Hematopoietic multipotent progenitor cell treated with erythropoietin and hydrocortisone succinate and interleukin-3 and kit ligand, for 17 days (in vitro differentiated cells): ENCODE measurements around the gene SLC35G4.
"Not testable (repeated sequence)": the region's sequence is repeated elsewhere in the genome, so short reads cannot be mapped to it uniquely, and the experiment has no call there.

Experiments used
- DNase-seq: peaks from one replicate; pipeline ENCODE4 v3.0.0-alpha.2; 2015; ENCODE audit warnings: low spot score

SLC35G4 gene

DNA sequence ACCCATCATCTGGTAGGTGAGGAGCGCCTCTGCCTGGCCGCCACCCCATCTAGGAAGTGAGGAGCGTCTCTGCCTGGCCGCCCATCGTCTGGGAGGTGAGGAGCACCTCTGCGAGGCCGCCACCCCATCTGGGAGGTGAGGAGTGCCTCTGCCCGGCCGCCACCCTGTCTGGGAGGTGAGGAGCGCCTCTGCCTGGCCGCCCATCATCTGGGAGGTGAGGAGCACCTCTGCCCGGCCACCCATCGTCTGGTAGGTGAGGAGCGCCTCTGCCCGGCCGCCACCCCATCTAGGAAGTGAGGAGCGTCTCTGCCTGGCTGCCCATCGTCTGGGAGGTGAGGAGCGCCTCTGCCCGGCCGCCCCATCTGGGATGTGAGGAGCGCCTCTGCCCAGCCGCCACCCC, 4.2 kb downstream of the SLC35G4 start:
- DNase-seq = not testable (repeated sequence)

DNA sequence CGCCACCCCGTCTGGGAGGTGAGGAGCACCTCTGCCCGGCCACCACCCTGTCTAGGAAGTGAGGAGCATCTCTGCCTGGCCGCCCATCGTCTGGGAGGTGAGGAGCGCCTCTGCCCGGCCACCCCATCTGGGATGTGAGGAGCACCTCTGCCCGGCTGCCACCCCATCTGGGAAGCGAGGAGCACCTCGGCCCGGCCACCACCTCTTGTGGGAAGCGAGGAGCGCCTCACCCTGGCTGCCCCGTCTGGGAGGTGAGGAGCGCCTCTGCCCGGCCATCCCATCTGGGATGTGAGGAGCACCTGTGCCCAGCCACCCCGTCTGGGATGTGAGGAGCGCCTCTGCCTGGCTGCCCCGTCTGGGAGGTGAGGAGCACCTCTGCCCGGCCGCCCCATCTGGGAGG, 4.6 kb downstream of the SLC35G4 start:
- DNase-seq = not testable (repeated sequence)

DNA sequence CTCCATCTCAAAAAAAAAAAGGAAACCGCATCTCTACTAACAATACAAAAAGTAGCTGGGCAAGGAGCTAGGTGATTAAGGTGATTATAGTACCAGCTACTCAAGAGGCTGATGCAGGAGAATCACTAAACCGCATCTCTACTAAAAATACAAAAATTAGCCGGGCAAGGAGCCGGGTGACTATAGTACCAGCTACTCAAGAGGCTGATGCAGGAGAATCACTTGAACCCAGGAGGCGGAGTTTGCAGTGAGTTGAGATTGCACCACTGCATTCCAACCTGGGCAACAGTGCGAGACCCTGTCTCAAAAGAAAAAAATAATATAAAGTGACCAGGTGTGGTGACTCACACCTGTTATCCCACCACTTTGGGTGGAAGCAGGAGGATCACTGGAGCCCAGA, 5.6 kb downstream of the SLC35G4 start:
- not testable (repeated sequence) for DNase-seq

DNA sequence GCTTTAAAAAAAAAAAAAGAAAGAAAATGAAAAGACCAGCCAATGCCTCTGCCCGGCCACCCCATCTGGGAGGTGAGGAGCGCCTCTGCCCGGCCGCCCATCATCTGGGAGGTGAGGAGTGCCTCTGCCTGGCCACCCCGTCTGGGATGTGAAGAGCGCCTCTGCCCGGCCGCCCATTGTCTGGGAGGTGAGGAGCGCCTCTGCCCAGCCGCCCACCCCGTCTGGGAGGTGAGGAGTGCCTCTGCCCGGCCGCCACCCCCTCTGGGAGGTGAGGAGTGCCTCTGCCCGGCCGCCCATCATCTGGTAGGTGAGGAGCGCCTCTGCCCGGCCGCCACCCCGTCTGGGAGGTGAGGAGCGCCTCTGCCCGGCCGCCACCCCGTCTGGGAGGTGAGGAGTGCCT, 37.9 kb downstream of the SLC35G4 start:
- DNase-seq = not testable (repeated sequence)

DNA sequence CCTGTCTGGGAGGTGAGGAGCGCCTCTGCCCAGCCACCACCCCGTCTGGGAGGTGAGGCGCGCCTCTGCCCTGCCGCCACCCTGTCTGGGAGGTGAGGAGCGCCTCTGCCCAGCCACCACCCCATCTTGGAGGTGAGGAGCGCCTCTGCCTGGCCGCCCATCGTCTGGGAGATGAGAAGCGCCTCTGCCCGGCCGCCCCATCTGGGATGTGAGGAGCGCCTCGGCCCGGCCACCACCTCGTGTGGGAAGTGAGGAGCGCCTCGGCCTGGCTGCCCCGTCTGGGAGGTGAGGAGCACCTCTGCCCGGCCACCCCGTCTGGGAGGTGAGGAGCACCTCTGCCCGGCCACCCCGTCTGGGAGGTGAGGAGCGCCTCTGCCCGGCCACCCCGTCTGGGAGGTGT, 38.4 kb downstream of the SLC35G4 start:
- DNase-seq = not testable (repeated sequence)

DNA sequence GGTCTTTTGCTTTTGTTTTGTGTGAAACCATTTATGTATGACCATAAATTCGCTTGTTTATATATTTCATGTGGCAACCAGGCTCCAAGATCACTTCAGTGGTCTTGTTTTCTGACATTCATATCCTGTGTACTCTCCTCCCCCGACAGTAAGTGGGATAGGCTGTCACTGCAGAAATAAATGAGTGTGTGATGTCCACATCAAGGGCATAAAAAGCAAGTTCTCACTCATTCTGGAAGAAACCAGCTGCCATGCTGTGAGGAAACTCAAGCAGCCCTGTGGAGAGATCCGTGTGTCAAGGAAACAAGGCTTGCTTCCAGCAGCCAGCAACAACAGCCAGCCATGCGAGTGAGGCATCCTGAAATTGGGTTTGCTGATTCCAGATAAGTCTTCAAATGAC, 40.4 kb downstream of the SLC35G4 start:
- DNase-seq = no peak

DNA sequence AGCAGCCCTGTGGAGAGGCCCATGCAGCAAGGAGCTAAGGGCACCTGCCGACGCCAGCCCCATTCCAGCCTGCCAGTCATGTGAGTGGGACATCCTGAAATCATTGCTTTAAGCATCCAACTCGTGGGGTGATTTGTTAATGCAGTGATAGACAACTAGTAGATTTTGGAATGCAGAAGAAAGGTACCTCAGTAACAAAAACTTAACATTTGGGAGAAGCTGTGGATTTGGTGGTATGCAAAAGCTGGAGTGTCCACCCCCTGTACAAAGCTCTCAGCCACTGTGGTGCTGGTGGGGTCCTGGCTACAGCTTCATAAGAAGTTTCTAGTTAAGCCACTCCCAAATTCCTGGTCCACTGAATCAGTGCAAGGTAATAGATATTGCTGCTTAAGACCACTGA, 42.5 kb downstream of the SLC35G4 start:
- DNase-seq = no peak

DNA sequence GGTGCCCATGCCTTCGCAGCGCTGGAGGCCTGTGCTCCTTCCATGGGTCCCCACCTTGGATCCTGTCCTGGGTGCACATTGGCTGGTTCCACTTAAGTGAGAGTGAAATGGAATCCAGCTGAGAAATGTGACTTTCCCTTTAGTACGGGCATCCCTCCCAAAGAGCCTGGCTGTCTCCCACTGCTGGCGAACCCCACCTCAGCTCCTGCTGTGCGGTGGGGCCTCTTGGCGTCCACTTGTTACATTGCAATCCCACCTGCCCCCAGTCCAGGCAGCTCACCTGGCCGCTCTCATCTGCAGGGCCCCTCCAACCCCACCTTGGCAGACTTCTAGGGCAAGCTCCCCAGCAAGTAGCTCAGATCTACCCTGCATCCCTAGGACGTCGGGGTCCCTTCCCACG, 44.1 kb downstream of the SLC35G4 start:
- DNase-seq = no peak

DNA sequence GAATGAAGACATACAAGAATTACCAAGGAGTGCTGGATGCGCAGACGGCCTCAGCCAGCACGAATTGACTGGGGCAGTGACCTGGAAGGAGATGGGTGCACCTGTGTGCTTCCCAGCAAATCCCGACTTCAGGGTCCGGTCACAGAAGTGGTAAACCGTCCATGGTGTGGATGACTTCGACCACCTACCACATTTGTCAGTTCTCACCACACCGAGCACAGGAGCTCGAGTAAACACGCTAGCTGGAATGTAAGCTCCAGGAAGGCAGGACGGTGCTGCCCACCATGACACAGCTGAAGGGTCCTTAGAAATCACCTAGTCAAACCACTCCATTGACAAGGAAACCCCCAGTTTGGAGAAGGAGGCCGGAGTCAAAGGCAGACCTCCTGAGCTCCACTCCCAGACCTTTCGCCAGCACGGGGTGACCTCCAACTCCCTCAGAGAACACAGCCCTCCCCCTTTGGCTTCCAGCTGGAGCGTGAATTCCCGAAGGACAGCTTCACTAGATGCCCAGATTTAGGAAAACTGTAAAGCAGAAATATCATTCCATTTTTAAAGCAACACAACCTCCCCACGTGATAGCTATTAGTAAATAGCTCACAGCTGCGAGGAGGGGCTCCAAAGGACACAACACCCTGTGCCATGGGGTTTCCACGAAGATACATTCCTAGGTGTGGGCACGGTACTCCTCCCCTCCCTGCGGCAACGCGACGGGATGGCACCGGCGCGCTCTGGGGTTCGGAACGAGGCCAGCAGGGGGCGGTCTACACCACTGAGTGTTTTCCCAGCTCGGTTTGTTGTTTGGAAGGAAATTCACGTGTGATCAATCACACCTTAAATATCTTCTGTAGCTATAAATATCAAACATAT, 45.6 kb downstream of the SLC35G4 start:
- peak; percentile 15 for DNase-seq

DNA sequence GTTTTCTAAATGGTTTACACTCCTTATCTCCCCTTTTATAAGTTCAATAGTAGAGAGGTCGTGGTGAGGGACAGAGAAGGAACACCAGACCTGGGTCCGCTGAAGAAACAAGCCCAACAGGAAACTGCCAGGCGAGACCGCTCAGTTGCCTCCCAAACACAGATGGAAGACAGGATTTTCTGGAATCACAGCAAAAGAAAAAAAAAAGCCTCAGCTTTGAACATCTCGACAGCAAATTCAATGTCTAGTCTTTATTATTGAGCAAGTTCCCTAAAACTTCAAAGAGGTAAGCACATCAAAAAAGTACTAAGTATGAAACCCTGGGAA, 46.2 kb downstream of the SLC35G4 start:
- DNase-seq = no peak

DNA sequence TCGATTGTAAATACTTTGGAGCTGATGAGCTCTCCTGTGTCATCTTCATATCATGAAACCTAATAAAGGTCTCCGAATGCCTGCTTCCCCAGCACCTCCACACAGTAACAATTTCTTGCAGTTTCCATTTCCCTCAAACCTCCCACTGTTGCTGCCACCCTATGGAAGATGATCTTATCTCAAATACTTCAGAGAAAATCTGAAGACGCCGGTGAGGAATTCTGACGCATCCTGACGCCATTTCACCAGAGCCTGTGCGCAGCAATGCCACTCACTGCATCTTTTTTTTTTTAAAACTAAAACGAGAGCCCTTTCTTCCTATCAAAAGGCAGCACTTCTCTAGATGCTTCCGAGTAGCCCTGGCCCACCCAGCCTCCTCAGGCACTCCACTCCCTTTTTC, 47.8 kb downstream of the SLC35G4 start:
- DNase-seq = no peak

DNA sequence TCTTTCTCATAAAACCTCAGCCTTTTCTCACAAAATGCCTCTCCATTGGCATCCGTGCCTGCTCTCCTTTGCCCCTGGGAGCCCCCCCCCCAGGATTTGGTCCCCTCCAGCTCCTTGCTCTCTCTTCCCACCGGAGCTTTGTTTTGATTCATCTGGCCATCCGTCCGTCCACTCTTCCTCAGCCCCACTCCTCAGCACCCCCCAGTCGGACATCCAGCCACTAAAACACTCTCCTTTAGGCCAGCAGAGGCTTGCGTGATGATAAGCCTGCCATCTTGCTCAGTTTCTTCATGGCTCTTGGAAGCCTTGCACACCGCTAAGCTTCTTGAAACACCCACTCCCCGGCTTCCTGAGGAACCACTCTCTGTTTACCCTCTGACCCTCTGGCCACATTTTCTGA, 48.2 kb downstream of the SLC35G4 start:
- no peak for DNase-seq

DNA sequence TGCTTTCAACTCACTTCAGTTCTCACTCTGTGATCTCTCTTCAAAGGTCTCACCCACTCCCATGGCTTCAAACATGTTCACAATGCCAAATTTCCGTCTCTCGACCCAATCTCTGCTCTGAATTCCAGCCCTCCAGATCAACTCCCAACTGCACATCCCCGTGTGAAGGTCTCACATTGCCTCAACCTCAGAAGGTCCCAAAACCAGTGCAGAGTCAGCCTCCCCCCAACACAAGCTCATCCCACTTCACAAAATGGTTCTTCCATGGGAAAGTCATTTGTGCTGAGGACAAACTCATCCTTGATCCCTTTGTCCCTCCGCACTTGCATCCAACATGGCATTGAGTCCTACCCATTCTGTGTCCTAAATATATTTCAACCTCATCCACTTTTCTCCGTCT, 48.6 kb downstream of the SLC35G4 start:
- no peak for DNase-seq

DNA sequence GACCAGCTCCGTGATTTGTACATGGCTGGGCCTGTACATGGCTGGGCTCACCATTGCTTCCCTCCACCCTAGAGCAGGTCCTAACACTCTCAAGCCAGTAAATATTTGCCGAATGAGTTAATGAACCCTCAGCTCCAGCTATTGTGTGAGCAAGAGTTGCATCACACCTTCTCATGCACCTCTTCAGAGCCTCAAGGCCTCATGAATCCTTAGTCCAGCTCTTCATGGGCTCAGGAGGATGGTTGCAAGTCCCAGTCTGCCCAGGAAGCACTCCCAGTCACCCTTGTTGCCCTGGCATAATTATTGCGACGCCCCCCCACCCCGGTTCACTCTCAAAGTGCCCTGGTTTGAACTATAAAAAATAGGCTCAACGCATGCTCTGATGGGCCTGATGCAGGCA, 49.6 kb downstream of the SLC35G4 start:
- no peak for DNase-seq
